Gastrocnemius medialis (tissue), 4 donors: ENCODE measurements around the gene STARD8. TPM values are rescaled to one million over a fixed set of nuclear protein-coding genes. Genes with fewer than 3 reads are reported as not detected.

Source experiments
- ATAC-seq, 2 donors: fragments of 150-250 bp; one replicate each; pipeline ENCODE4 v1.9.1; 2016
- DNase-seq, 2 donors: peaks; one replicate each; pipeline ENCODE4 v3.0.0-alpha.2; 2019
- H3K27ac ChIP-seq, 4 donors: fragments of 200-600 bp; sonication (generic); 1 replicate in 1 of 4; 2 replicates in 3 of 4; pipeline ENCODE4 v1.5.1; 2016 to 2018; ENCODE audit warnings: mild to moderate bottlenecking in 2 of 4, moderate library complexity in 1 of 4
- H3K27me3 ChIP-seq, 3 donors: fragments of 200-600 bp; sonication (generic) in 2 of 3; 1 replicate in 1 of 3; 2 replicates in 2 of 3; pipeline versions ENCODE4 v1.5.1 to v1.6.0; 2016 to 2019; ENCODE audit warnings: mild to moderate bottlenecking in 1 of 3, moderate library complexity in 1 of 3
- H3K36me3 ChIP-seq, 2 donors: fragments of 200-600 bp; sonication (generic) in 1 of 2; one replicate each; pipeline ENCODE4 v1.5.1; 2017 to 2018
- H3K4me1 ChIP-seq, 2 donors: fragments of 200-600 bp; sonication (generic) in 1 of 2; one replicate each; pipeline ENCODE4 v1.5.1; 2016 to 2017; ENCODE audit warnings: mild to moderate bottlenecking in 2 of 2
- H3K4me3 ChIP-seq, 4 donors: fragments of 200-600 bp; sonication (generic) in 3 of 4; 1 replicate in 1 of 4; 2 replicates in 3 of 4; pipeline ENCODE4 v1.5.1; 2016 to 2019; ENCODE audit warnings: mild to moderate bottlenecking in 2 of 4
- H3K9me3 ChIP-seq, 3 donors: fragments of 200-600 bp; sonication (generic) in 2 of 3; 1 replicate in 1 of 3; 2 replicates in 2 of 3; pipeline ENCODE4 v1.5.1; 2016 to 2019
- CTCF ChIP-seq, 5 experiments: fragments of 450-650 bp in 3 of 5; fragments of 200-600 bp in 2 of 5; sonication (generic) in 2 of 5; IDR thresholded peaks in 4 of 5; conservative IDR thresholded peaks in 1 of 5; 1 replicate in 4 of 5; 2 replicates in 1 of 5; pipeline ENCODE4 v1.5.1; 2016 to 2019; ENCODE audit warnings: antibody characterized with exemption in 5 of 5, mild to moderate bottlenecking in 3 of 5, moderate library complexity in 3 of 5
- POLR2A ChIP-seq, 2 donors: fragments of 450-650 bp; IDR thresholded peaks; one replicate each; pipeline ENCODE4 v1.6.1; 2017; ENCODE audit warnings: antibody characterized with exemption in 2 of 2, mild to moderate bottlenecking in 2 of 2, moderate library complexity in 2 of 2
- in situ Hi-C, 4 donors: fragments of 200-750 bp; cut with MboI; loops; one replicate each; pipeline versions ENCODE4 v1.15.0 to v1.8.0; 2017; ENCODE audit warnings: low sequenced_read_pairs in 4 of 4
- intact Hi-C: fragments of 100-400 bp; cut with DNase I; formaldehyde crosslinking; loops from one replicate; pipeline ENCODE4 v1.15.1; 2023; ENCODE audit warnings: low total_unique reads
- total RNA-seq, 4 donors: library from RNA; depleted of rRNA; stranded (reverse); fragments of >200 nt; gene quantifications; one replicate each; pipeline versions ENCODE4 v1.1.0 to v1.2.3, GENCODE V29; 2016

Gene STARD8
- total RNA-seq, 4 donors from 2014 or later, result 6.6 to 9.4 (median 9.1) TPM

GRCh38 chrX:68658530-68658929 is 11.1 kb downstream of the STARD8 start:
- no peak for ATAC-seq
- intact Hi-C loops, result no loop called here
- H3K36me3 ChIP-seq, result no peaks in the 10 kb centered on the region
- no peaks in the 10 kb centered on the region for H3K27me3 ChIP-seq
- in situ Hi-C loops, result no loop called here
- no peak overlapping the region for H3K27ac ChIP-seq
- no peak for TF ChIP-seq CTCF (IDR thresholded peaks at IDR 0.05 in 4 of 5, conservative IDR thresholded peaks at IDR 0.05 in 1 of 5)
- TF ChIP-seq POLR2A (IDR thresholded peaks at IDR 0.05), result no peak
- H3K9me3 ChIP-seq, result no peaks in the 10 kb centered on the region
- no peak for DNase-seq
- H3K4me1 ChIP-seq, result no peaks in the 10 kb centered on the region
- H3K4me3 ChIP-seq, result no peak overlapping the region

- no peaks in the 10 kb centered on the region for H3K9me3 ChIP-seq
- no peaks in the 10 kb centered on the region for H3K36me3 ChIP-seq
- DNase-seq (no peak), ATAC-seq (no peak)
- in situ Hi-C loops, result no loop called here
- H3K27ac ChIP-seq, result no peak overlapping the region
- no peaks in the 10 kb centered on the region for H3K27me3 ChIP-seq
- intact Hi-C loops, result no loop called here
- TF ChIP-seq CTCF (IDR thresholded peaks at IDR 0.05 in 4 of 5, conservative IDR thresholded peaks at IDR 0.05 in 1 of 5) (no peak), POLR2A (IDR thresholded peaks at IDR 0.05) (no peak)
- H3K4me3 ChIP-seq, result no peak overlapping the region
- no peaks in the 10 kb centered on the region for H3K4me1 ChIP-seq
Observed at GRCh38 chrX:68659385-68659784, 11.9 kb downstream of the STARD8 start.

- in situ Hi-C loops, result no loop called here
Observed at GRCh38 chrX:68659786-68660185, 12.3 kb downstream of the STARD8 start.

GRCh38 chrX:68660746-68661145 is 13.3 kb downstream of the STARD8 start:
- no peaks in the 10 kb centered on the region for H3K36me3 ChIP-seq
- H3K4me3 ChIP-seq, result no peak overlapping the region
- H3K27me3 ChIP-seq, result no peaks in the 10 kb centered on the region
- ATAC-seq (no peak), DNase-seq (no peak)
- no peaks in the 10 kb centered on the region for H3K9me3 ChIP-seq
- no peak for TF ChIP-seq CTCF (IDR thresholded peaks at IDR 0.05 in 4 of 5, conservative IDR thresholded peaks at IDR 0.05 in 1 of 5)
- no peak for TF ChIP-seq POLR2A (IDR thresholded peaks at IDR 0.05)
- H3K4me1 ChIP-seq, result no peaks in the 10 kb centered on the region
- in situ Hi-C loops (no loop called here), intact Hi-C loops (no loop called here)
- H3K27ac ChIP-seq, result no peak overlapping the region

More at GRCh38 chrX:68659786-68660185, 12.3 kb downstream of the STARD8 start:
- no peaks in the 10 kb centered on the region for H3K4me1 ChIP-seq
- DNase-seq (no peak), ATAC-seq (no peak)
- TF ChIP-seq CTCF (IDR thresholded peaks at IDR 0.05 in 4 of 5, conservative IDR thresholded peaks at IDR 0.05 in 1 of 5) (no peak), POLR2A (IDR thresholded peaks at IDR 0.05) (no peak)
- no peaks in the 10 kb centered on the region for H3K27me3 ChIP-seq
- intact Hi-C loops, result no loop called here
- H3K36me3 ChIP-seq, result no peaks in the 10 kb centered on the region
- no peak overlapping the region for H3K4me3 ChIP-seq
- no peaks in the 10 kb centered on the region for H3K9me3 ChIP-seq
- H3K27ac ChIP-seq, result no peak overlapping the region

GRCh38 chrX:68665502-68665901 is 18.0 kb downstream of the STARD8 start:
- in situ Hi-C loops (no loop called here), intact Hi-C loops (no loop called here)
- DNase-seq (no peak), ATAC-seq (no peak)
- no peak overlapping the region for H3K27ac ChIP-seq
- H3K4me3 ChIP-seq, result no peak overlapping the region
- H3K9me3 ChIP-seq, result no peaks in the 10 kb centered on the region
- no peak for TF ChIP-seq POLR2A (IDR thresholded peaks at IDR 0.05)
- TF ChIP-seq CTCF (IDR thresholded peaks at IDR 0.05 in 4 of 5, conservative IDR thresholded peaks at IDR 0.05 in 1 of 5), result peak in 1 of 5 experiments; percentile 19
- H3K27me3 ChIP-seq, result no peaks in the 10 kb centered on the region
- H3K36me3 ChIP-seq, result no peaks in the 10 kb centered on the region
- peaks cover 0 to 3% of the 10 kb centered on the region in 2 donors for H3K4me1 ChIP-seq
